Measurements from ENCODE around the gene PHF12. TPM values are rescaled to one million over a fixed set of nuclear protein-coding genes. Genes with fewer than 3 reads are reported as not detected.

PHF12 gene
- total and polyA plus RNA-seq, 10 of the 15 experiments (the other 5 are each of a cell fraction or from before 2014, with no cell fraction given), result 1.3 to 43.9 (median 19.2) TPM

- Histone ChIP-seq H3K4me1 (ENCODE audit: control insufficient read depth, insufficient read depth, low read length) (no peaks in the 10 kb centered on the region), H3K4me2 (ENCODE audit: control insufficient read depth, insufficient read depth) (no peak overlapping the region), H2AFZ (ENCODE audit: control insufficient read depth, low read depth, low read length) (no peak overlapping the region), H3K79me2 (ENCODE audit: control insufficient read depth, insufficient read depth, low read length) (no peaks in the 10 kb centered on the region), H3K4me3 (no peak overlapping the region), H3K27me3 (replicated peaks in 1 of 2; ENCODE audit: control insufficient read depth in 2 of 2, insufficient read depth in 2 of 2, low read length in 1 of 2) (no peaks in the 10 kb centered on the region; a peak in 1 of 4 replicates), H4K20me1 (ENCODE audit: control insufficient read depth, insufficient read depth) (no peaks in the 10 kb centered on the region), H3K27ac (ENCODE audit: control insufficient read depth, insufficient read depth) (no peak overlapping the region), H3K9ac (ENCODE audit: control insufficient read depth, insufficient read depth, low read length) (no peak overlapping the region), H3K9me3 (replicated peaks; ENCODE audit: control insufficient read depth, insufficient read depth, low read length) (no peaks in the 10 kb centered on the region), H3K36me3 (ENCODE audit: control insufficient read depth in 2 of 2, insufficient read depth in 2 of 2, low read length in 1 of 2) (no peaks in the 10 kb centered on the region)
- 36% methylated on average over 10 of the region's 10 CpGs for WGBS (ENCODE audit: insufficient coverage, insufficient replicate concordance, low lambda C conversion rate, missing lambda C conversion rate)
- TF ChIP-seq IRF5 (IDR thresholded peaks at IDR 0.05; ENCODE audit: borderline replicate concordance), result no peak
- TF ChIP-seq SMAD1 (IDR thresholded peaks at IDR 0.05; ENCODE audit: low read depth, partially characterized antibody), result no peak
- TF ChIP-seq EP300 (IDR thresholded peaks at IDR 0.05; ENCODE audit: borderline replicate concordance in 1 of 2, control insufficient read depth in 1 of 2, low read depth in 2 of 2, low read length in 2 of 2), result no peak
- TF ChIP-seq RB1 (IDR thresholded peaks at IDR 0.05; ENCODE audit: borderline replicate concordance), result no peak
- no peak for TF ChIP-seq HDAC6 (IDR thresholded peaks at IDR 0.05; ENCODE audit: unreplicated experiment)
- ChIA-PET POLR2A (no interaction called here), RAD21 (ENCODE audit: unreplicated experiment) (interaction anchor here (0.6 kb wide), 1 partner anchor 176 kb away, joined by 3 read pairs; no protein-coding TSS in a partner anchor), CTCF (interaction anchor here (2.1 to 3.5 kb wide), 4 partner anchors 8 to 144 kb away, joined by 6 to 20 read pairs (median 8); no protein-coding TSS in a partner anchor), SMC1A (ENCODE audit: uncharacterized antibody, unreplicated experiment) (interaction anchor here (1.0 kb wide), 1 partner anchor 85 kb away, joined by 3 read pairs; no protein-coding TSS in a partner anchor)
- ATAC-seq (no peak), FAIRE-seq (no peak), DNase-seq (ENCODE audit: low read depth, low spot score) (no peak)
- BruUV-seq (replicated peaks), result no TSS peak
- in situ Hi-C loops (cut with MboI) (no loop called here), intact Hi-C loops (cut with micrococcal nuclease; ENCODE audit: unreplicated experiment) (loop anchor here (5.0 to 10.0 kb wide), 2 partner anchors 45 to 82 kb away; no protein-coding TSS in a partner anchor)
These were observed 21.1 kb upstream of the PHF12 start for GRCh38 chr17:28972437-28972836.

Data from GM12878 (cell line).